Ovary (tissue), 3 donors: Measurements from ENCODE around the gene NUB1.

Source experiments
- CTCF ChIP-seq, 3 donors: fragments of 450-650 bp in 2 of 3; fragments of 200-600 bp in 1 of 3; IDR thresholded peaks; one replicate each; pipeline versions ENCODE4 v1.5.1 to v1.8.0; 2016 to 2022; ENCODE audit warnings: antibody characterized with exemption in 3 of 3, mild to moderate bottlenecking in 1 of 3
- EP300 ChIP-seq: sonication (generic); formaldehyde crosslinking; IDR thresholded peaks from one replicate; pipeline ENCODE4 v1.6.1; 2017; ENCODE audit warnings: antibody characterized with exemption
- POLR2A ChIP-seq: fragments of 450-650 bp; IDR thresholded peaks from one replicate; pipeline ENCODE4 v1.6.1; 2017; ENCODE audit warnings: antibody characterized with exemption, mild to moderate bottlenecking, moderate library complexity
- donor health status: DM: no; HTN: no; CAD: no.

GRCh38 chr7:151385626-151386300, 44.2 kb downstream of the NUB1 start:
- no peak for TF ChIP-seq CTCF (IDR thresholded peaks at IDR 0.05)
- no peak for TF ChIP-seq EP300
- no peak for TF ChIP-seq POLR2A
